Natural killer cell (primary cell): ENCODE data around the gene PHACTR4. TPM values are rescaled to one million over a fixed set of nuclear protein-coding genes. Genes with fewer than 3 reads are reported as not detected.
"Not testable (repeated sequence)": the region's sequence is repeated elsewhere in the genome, so short reads cannot be mapped to it uniquely, and the experiment has no call there.

Experiments used
- ATAC-seq, 3 donors: fragments of 150-1000 bp in 2 of 3; fragments of 200-7000 bp in 1 of 3; cut with Tn5 transposase; 1 replicate in 1 of 3; 2 replicates in 2 of 3; pipeline ENCODE4 v1.10.0; 2021; ENCODE audit warnings: mild to moderate bottlenecking in 2 of 3, moderate library complexity in 2 of 3
- DNase-seq, 2 donors: peaks; one replicate each; pipeline versions ENCODE4 v3.0.0 to v3.0.0-alpha.2; 2013 to 2021; ENCODE audit warnings: mixed read lengths in 1 of 2
- H3K27ac ChIP-seq: one replicate; pipeline ENCODE4 v1.5.1; 2013; ENCODE audit warnings: mild to moderate bottlenecking, low read length
- H3K27me3 ChIP-seq: one replicate; pipeline ENCODE4 v1.6.1; 2013; ENCODE audit warnings: low read length; ENCODE audit not compliant: control insufficient read depth, insufficient read depth
- H3K36me3 ChIP-seq: one replicate; pipeline ENCODE4 v1.6.1; 2013; ENCODE audit warnings: low read length; ENCODE audit not compliant: control insufficient read depth, insufficient read depth
- H3K4me1 ChIP-seq: one replicate; pipeline ENCODE4 v1.6.1; 2013; ENCODE audit warnings: low read length; ENCODE audit not compliant: control insufficient read depth, insufficient read depth
- H3K4me3 ChIP-seq: one replicate; pipeline ENCODE4 v1.5.1; 2013; ENCODE audit warnings: low read length
- H3K9me3 ChIP-seq: one replicate; pipeline ENCODE4 v1.6.1; 2013; ENCODE audit warnings: low read length; ENCODE audit not compliant: control insufficient read depth, insufficient read depth
- H3K27ac Mint-ChIP-seq, 2 donors: one replicate each; pipeline ENCODE4 v1.8.0; 2022; ENCODE audit warnings: mild to moderate bottlenecking in 2 of 2, mixed read lengths in 2 of 2, moderate library complexity in 1 of 2
- H3K27me3 Mint-ChIP-seq, 2 donors: one replicate each; pipeline ENCODE4 v1.8.0; 2022; ENCODE audit warnings: low read depth in 2 of 2, mixed read lengths in 2 of 2
- H3K36me3 Mint-ChIP-seq: one replicate; pipeline ENCODE4 v1.8.0; 2022; ENCODE audit warnings: mixed read lengths
- H3K4me1 Mint-ChIP-seq, 2 donors: one replicate each; pipeline ENCODE4 v1.8.0; 2022; ENCODE audit warnings: mixed read lengths in 2 of 2
- H3K4me3 Mint-ChIP-seq: one replicate; pipeline ENCODE4 v1.8.0; 2022; ENCODE audit warnings: mild to moderate bottlenecking, moderate library complexity, mixed read lengths
- H3K9me3 Mint-ChIP-seq, 2 donors: one replicate each; pipeline ENCODE4 v1.8.0; 2022; ENCODE audit warnings: mixed read lengths in 2 of 2
- WGBS: methylation state at CpG from one replicate; pipeline ENCODE4 v1.1.7; 2013; ENCODE audit warnings: missing lambda C conversion rate; ENCODE audit not compliant: insufficient coverage; 5-methylcytosine and 5-hydroxymethylcytosine counted together
- intact Hi-C: fragments of 100-400 bp; cut with micrococcal nuclease; formaldehyde crosslinking; loops from one replicate; pipeline ENCODE4 v1.14.2; 2022
- total RNA-seq, 4 donors: library from RNA; stranded (reverse); fragments of 120-200 nt in 1 of 4; gene quantifications; one replicate each; pipeline versions ENCODE4 v1.2.3 to v1.2.4, GENCODE V29; 2013 to 2022
- TF ChIP-seq, protein P1 (sequence below): fragments of 200-600 bp; IDR thresholded peaks from one replicate; pipeline ENCODE4 v1.8.0; 2022; ENCODE audit warnings: antibody characterized with exemption

The PHACTR4 gene
- total RNA-seq, 3 donors from 2014 or later (not counting 1 experiment from before 2014, with no cell fraction given) = 35.2 to 50.9 (median 44.2) TPM

DNA sequence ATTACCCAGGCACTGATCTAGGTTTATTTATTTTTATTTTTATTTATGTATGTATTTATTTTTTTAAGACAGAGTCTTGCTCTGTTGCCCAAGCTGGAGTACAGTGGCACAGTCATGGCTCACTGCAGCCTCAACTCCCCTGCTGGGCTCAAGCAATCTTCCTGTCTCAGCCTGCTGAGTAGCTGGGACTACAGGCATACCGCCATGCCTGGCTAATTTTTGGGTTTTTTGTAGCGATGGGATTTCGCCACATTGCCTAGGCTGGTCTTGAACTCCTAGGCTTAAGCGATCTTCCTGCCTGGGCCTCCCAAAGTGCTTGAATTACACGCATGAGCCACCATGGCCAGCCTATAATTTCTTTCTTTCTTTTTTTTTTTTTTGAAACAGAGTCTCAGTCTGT, 9.4 kb downstream of the PHACTR4 start:
- 86% methylated on average over 5 of the region's 5 CpGs for WGBS
- Histone ChIP-seq H3K9me3 (no peaks in the 10 kb centered on the region), H3K4me1 (no peaks in the 10 kb centered on the region), H3K36me3 (no peaks in the 10 kb centered on the region), H3K27ac (no peak overlapping the region), H3K4me3 (no peak overlapping the region), H3K27me3 (no peaks in the 10 kb centered on the region)
- ATAC-seq = no peak
- intact Hi-C loops = no loop called here
- no peaks in the 10 kb centered on the region for H3K36me3 Mint-ChIP-seq
- no peak for DNase-seq
- no peaks in the 10 kb centered on the region for H3K27me3 Mint-ChIP-seq
- H3K9me3 Mint-ChIP-seq = no peaks in the 10 kb centered on the region
- TF ChIP-seq, protein P1, sequence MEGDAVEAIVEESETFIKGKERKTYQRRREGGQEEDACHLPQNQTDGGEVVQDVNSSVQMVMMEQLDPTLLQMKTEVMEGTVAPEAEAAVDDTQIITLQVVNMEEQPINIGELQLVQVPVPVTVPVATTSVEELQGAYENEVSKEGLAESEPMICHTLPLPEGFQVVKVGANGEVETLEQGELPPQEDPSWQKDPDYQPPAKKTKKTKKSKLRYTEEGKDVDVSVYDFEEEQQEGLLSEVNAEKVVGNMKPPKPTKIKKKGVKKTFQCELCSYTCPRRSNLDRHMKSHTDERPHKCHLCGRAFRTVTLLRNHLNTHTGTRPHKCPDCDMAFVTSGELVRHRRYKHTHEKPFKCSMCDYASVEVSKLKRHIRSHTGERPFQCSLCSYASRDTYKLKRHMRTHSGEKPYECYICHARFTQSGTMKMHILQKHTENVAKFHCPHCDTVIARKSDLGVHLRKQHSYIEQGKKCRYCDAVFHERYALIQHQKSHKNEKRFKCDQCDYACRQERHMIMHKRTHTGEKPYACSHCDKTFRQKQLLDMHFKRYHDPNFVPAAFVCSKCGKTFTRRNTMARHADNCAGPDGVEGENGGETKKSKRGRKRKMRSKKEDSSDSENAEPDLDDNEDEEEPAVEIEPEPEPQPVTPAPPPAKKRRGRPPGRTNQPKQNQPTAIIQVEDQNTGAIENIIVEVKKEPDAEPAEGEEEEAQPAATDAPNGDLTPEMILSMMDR = no peak
- H3K27ac Mint-ChIP-seq = peak overlapping the region in 1 of 2 donors; percentile 4
- peaks cover 25 to 30% of the 10 kb centered on the region in 2 donors for H3K4me1 Mint-ChIP-seq
- no peak overlapping the region for H3K4me3 Mint-ChIP-seq

DNA sequence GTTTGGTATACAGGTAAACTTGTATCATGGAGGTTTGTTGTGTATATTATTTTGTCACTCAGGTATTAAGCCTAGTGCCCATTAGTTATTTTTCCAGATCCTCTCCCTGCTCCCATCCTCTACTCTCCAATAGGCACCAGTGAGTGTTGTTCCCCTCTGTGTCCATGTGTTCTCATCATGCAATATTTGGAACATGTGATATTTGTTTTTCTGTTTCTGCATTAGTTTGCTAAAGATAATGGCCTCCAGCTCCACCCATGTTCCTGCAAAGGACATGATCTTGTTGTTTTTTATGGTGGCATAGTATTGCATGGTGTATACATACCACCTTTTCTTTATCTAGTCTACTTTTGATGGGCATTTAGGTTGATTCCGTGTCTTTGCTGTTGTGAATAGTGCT, 10.9 kb downstream of the PHACTR4 start:
- no peak overlapping the region for H3K4me3 Mint-ChIP-seq
- H3K27me3 ChIP-seq = no peaks in the 10 kb centered on the region
- H3K36me3 ChIP-seq = no peaks in the 10 kb centered on the region
- intact Hi-C loops = no loop called here
- H3K27me3 Mint-ChIP-seq = no peaks in the 10 kb centered on the region
- no peak overlapping the region for H3K27ac ChIP-seq
- H3K4me1 Mint-ChIP-seq = peaks cover 22 to 28% of the 10 kb centered on the region in 2 donors
- H3K36me3 Mint-ChIP-seq = no peaks in the 10 kb centered on the region
- H3K4me1 ChIP-seq = no peaks in the 10 kb centered on the region
- DNase-seq (no peak), ATAC-seq (no peak)
- no CpG with 5 or more reads among the region's 1 CpG for WGBS
- no peak overlapping the region for H3K4me3 ChIP-seq
- no peaks in the 10 kb centered on the region for H3K9me3 Mint-ChIP-seq
- TF ChIP-seq, protein P1 = no peak
- no peaks in the 10 kb centered on the region for H3K9me3 ChIP-seq
- H3K27ac Mint-ChIP-seq = no peak overlapping the region

DNA sequence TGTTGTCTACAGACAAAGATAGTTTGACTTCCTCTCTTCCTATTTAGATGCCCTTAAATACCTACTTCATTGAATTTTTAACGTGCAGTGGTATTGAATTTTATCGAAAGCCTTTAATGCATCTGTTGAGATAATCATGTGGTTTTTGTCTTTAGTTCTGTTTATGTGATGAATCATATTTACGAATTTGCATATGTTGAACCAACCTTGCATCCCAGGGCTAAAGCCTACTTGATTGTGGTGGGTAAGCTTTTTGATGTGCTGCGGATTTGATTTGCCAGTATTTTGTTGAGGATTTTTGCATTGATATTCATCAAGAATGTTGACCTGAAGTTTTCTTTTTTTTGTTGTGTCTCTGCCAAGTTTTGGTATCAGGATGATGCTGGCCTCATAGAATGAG, 14.2 kb downstream of the PHACTR4 start:
- ATAC-seq, H3K4me3 ChIP-seq, H3K4me1 ChIP-seq, H3K27ac Mint-ChIP-seq, H3K27me3 Mint-ChIP-seq, H3K9me3 Mint-ChIP-seq, H3K4me3 Mint-ChIP-seq, intact Hi-C loops, H3K27ac ChIP-seq, DNase-seq, H3K27me3 ChIP-seq, H3K36me3 ChIP-seq, H3K9me3 ChIP-seq, H3K36me3 Mint-ChIP-seq: not testable (repeated sequence)
- over 99% methylated on average over 4 of the region's 4 CpGs for WGBS
- peaks cover 22 to 33% of the 10 kb centered on the region in 2 donors for H3K4me1 Mint-ChIP-seq

DNA sequence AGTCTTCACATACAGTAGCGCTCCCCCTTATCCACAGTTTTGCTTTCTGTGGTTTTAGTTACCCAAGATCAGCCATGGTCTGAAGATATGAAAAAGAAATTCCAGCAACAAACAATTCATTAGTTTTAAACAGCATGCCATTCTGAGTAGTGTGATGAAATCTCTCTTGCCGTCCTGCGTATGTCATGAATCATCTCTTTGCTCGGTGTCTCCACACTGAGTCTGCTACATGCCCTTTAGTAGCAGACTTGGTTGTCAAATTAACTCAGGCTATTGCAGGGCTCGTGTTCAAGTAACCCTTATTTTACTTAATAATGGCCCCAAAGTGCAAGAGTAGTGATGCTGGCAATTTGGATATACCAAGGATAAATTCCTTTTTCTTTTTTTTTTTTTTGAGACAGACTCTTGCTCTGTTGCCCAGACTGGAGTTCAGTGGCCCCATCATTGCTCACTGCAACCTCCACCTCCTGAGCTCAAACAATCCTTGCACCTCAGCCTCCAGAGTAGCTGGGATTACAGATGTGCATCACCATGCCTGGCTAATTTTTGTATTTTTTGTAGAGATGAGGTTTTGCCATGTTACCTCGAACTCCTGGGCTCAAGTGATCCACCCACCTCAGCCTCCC, 22.6 kb downstream of the PHACTR4 start:
- no peaks in the 10 kb centered on the region for H3K9me3 Mint-ChIP-seq
- H3K27ac Mint-ChIP-seq = no peak overlapping the region
- no peak overlapping the region for H3K27ac ChIP-seq

More for the DNA sequence above, 22.6 kb downstream of the PHACTR4 start:
- no peaks in the 10 kb centered on the region for H3K27me3 Mint-ChIP-seq
- no peaks in the 10 kb centered on the region for H3K36me3 Mint-ChIP-seq
- Histone ChIP-seq H3K9me3 (no peaks in the 10 kb centered on the region), H3K27me3 (no peaks in the 10 kb centered on the region), H3K4me3 (no peak overlapping the region), H3K4me1 (no peaks in the 10 kb centered on the region), H3K36me3 (peaks cover 4% of the 10 kb centered on the region)
- ATAC-seq (no peak), DNase-seq (no peak)
- H3K4me3 Mint-ChIP-seq = no peak overlapping the region
- TF ChIP-seq, protein P1 = no peak
- intact Hi-C loops = no loop called here
- WGBS = 87% methylated on average over 6 of the region's 6 CpGs
- H3K4me1 Mint-ChIP-seq = peaks cover 15 to 16% of the 10 kb centered on the region in 2 donors
